GM21717 (cell line): ENCODE data around the gene DNAJB8.

ENCODE experiments used
- ATAC-seq: cut with Tn5 transposase; IDR thresholded peaks from one replicate; pipeline ENCODE4 v1.9.1; 2021; ENCODE audit warnings: mild to moderate bottlenecking, moderate library complexity; ENCODE audit not compliant: unreplicated experiment

Gene DNAJB8

GRCh38 chr3:128468285-128468790, 1.6 kb upstream of the DNAJB8 start:
- no peak for ATAC-seq

- ATAC-seq = no peak
These were observed 2.0 kb downstream of the DNAJB8 start for GRCh38 chr3:128464702-128465101.

- no peak for ATAC-seq
These were observed 2.5 kb downstream of the DNAJB8 start for GRCh38 chr3:128464188-128464587.

DNA sequence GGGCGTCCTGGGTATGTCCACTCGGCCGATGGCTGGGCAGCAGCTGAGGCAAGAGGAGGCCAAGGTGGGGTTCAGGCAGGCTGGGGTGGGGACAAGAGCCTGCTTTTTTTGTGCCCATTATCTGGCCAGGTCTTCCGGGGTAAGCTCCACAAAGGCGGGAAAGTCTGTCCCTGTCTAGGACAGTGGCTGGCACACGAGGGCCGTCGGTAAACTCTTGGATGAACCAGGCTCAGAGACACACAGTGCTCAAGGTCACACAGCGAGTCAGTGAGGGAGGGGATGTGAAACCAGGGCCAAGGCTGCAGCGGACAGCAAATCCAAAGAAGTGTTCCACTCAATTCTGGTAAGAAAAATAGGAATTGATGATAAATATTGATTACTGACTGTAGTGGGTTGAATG, 2.9 kb downstream of the DNAJB8 start:
- no peak for ATAC-seq

- ATAC-seq = no peak
These were observed 3.3 kb downstream of the DNAJB8 start for GRCh38 chr3:128463354-128463753.

- ATAC-seq = no peak
These were observed 3.8 kb downstream of the DNAJB8 start for GRCh38 chr3:128462931-128463330.

DNA sequence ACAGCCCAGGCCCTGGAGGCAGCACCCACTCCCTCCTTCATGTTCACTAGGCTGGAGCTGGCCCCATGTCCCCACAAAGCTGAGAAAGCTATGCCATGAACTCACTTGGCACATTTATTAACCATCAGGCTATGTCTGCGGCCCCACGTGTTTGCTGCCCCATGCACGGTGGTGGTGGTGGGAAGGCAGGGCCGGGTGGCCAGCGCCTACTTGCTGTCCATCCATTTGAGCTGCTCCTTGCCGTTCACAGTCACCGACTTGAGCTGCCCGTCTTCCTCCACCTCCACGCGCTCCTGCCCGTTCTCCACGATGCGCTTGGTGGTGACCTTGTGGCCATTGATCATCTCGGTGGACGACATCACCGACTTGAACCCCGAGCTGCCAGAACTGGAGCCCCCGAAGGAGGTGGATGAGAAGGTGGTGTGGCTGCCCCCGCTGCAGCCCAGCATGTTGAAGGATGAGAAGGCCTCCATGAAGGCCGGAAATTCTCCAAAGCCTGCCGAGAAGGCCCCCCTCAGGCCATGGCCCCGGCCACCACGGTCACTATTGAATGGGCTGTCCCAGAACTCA, 4.3 kb downstream of the DNAJB8 start:
- no peak for ATAC-seq

- no peak for ATAC-seq
These were observed 5.0 kb downstream of the DNAJB8 start for GRCh38 chr3:128461731-128462130.

- ATAC-seq = no peak
These were observed 7.2 kb downstream of the DNAJB8 start for GRCh38 chr3:128459461-128459820.

GRCh38 chr3:128458746-128459460, 7.8 kb downstream of the DNAJB8 start:
- ATAC-seq = no peak

GRCh38 chr3:128457937-128458336, 8.8 kb downstream of the DNAJB8 start:
- no peak for ATAC-seq

- ATAC-seq = no peak
These were observed 9.6 kb downstream of the DNAJB8 start for GRCh38 chr3:128456776-128457715.

- no peak for ATAC-seq
These were observed 10.6 kb downstream of the DNAJB8 start for GRCh38 chr3:128455786-128456748.

GRCh38 chr3:128455116-128455515, 11.6 kb downstream of the DNAJB8 start:
- no peak for ATAC-seq

GRCh38 chr3:128454310-128454618, 12.4 kb downstream of the DNAJB8 start:
- ATAC-seq = no peak

GRCh38 chr3:128453501-128454309, 13.0 kb downstream of the DNAJB8 start:
- no peak for ATAC-seq

DNA sequence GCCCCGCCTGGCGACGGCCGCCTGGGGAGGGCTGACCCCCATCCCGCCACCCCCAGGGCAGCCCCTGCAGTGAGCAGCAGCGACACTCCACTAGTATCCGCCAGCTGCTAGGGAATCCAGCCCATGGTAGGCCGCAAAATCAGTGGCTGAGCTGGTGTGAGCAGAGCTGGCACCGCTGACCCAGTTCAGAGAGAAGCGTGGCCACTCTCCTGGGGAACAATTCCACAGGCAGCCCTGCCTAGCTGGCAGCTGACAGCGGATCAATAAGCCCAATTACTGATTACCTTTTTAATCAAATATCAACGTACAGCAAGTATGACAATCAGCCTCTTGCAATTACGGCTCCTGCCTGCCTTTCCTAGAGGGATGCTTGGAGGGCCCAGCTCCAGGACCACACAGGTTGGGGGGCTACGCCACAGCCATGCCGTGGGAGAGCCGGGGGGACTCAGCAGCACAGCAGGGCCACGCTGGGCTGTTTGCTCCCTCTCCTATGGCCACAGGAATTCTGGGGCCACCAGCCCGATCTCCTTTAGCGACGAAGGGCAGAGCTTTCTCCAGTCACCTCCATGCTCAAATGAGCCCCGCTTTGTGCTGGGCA, 13.9 kb downstream of the DNAJB8 start:
- no peak for ATAC-seq

GRCh38 chr3:128452120-128452519, 14.6 kb downstream of the DNAJB8 start:
- ATAC-seq = no peak

DNA sequence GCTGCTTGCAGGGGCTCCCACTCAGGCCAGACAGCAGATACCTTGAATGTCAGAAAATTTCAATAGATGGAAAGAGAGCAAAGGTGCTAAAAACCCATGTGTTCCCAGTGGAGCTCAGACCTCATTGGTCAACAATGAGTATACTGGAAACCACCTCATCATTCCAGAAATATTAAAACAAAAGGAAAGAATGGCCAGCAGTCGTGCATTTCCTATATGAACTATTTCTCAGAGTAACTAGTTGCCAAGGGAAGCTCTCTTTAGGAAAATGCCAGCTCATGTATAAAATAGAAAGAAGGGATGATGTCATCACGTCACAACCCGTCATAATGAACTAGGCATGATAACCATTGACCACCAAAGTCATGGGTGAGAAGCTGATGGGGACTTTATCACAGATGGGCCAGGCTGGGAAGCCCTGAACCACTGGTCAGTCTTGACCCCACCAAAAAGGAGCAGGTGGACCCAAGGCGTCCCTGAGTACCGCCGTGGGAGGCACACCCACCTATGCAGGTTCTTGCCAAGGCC, 17.5 kb downstream of the DNAJB8 start:
- no peak for ATAC-seq
